Peyer's patch (tissue), 4 donors: Measurements from ENCODE around the gene CRELD2. TPM values are rescaled to one million over a fixed set of nuclear protein-coding genes. Genes with fewer than 3 reads are reported as not detected.
A peak's percentile ranks its signal among the peaks of the same experiment; 100 is the strongest.

Experiments used
- DNase-seq, 3 donors: peaks; one replicate each; pipeline ENCODE4 v3.0.0-alpha.2; 2017 to 2019
- H3K27ac ChIP-seq, 4 donors: fragments of 200-600 bp; sonication (generic); one replicate each; pipeline ENCODE4 v1.5.1; 2016 to 2019
- H3K27me3 ChIP-seq, 2 donors: fragments of 200-600 bp; sonication (generic); one replicate each; pipeline ENCODE4 v1.5.1; 2019
- H3K36me3 ChIP-seq, 3 donors: fragments of 200-600 bp; sonication (generic); one replicate each; pipeline ENCODE4 v1.5.1; 2016 to 2019
- H3K4me1 ChIP-seq, 4 donors: fragments of 200-600 bp; sonication (generic); one replicate each; pipeline ENCODE4 v1.5.1; 2016 to 2019
- H3K4me3 ChIP-seq, 4 donors: fragments of 200-600 bp; sonication (generic); 1 replicate in 3 of 4; 2 replicates in 1 of 4; pipeline ENCODE4 v1.5.1; 2016 to 2019; ENCODE audit warnings: mild to moderate bottlenecking in 1 of 4
- H3K9me3 ChIP-seq, 4 donors: fragments of 200-600 bp; sonication (generic); one replicate each; pipeline ENCODE4 v1.5.1; 2016 to 2019; ENCODE audit warnings: mild to moderate bottlenecking in 1 of 4
- CTCF ChIP-seq, 6 experiments: fragments of 450-650 bp in 4 of 6; fragments of 200-600 bp in 2 of 6; sonication (generic) in 1 of 6; IDR thresholded peaks; one replicate each; pipeline ENCODE4 v1.5.1; 2017 to 2019; ENCODE audit warnings: antibody characterized with exemption in 6 of 6, mild to moderate bottlenecking in 3 of 6, moderate library complexity in 1 of 6
- POLR2A ChIP-seq, 2 donors: fragments of 450-650 bp; IDR thresholded peaks; one replicate each; pipeline ENCODE4 v1.5.1; 2017; ENCODE audit warnings: antibody characterized with exemption in 2 of 2, mild to moderate bottlenecking in 2 of 2, moderate library complexity in 2 of 2
- total RNA-seq, 4 donors: library from RNA; depleted of rRNA; stranded (reverse); fragments of >200 nt; gene quantifications; one replicate each; pipeline ENCODE4 v1.1.0, GENCODE V29; 2016

Gene CRELD2
- total RNA-seq, 4 donors from 2014 or later, result 33.3 to 52.0 (median 41.1) TPM

- DNase-seq, result no peak
- H3K27me3 ChIP-seq, result no peaks in the 10 kb centered on the region
- H3K9me3 ChIP-seq, result no peaks in the 10 kb centered on the region
- H3K4me3 ChIP-seq, result peak overlapping the region in 2 of 4 donors; percentile 61 to 67
- no peaks in the 10 kb centered on the region for H3K36me3 ChIP-seq
- peaks cover 0 to 43% (median 14%) of the 10 kb centered on the region in 4 donors for H3K4me1 ChIP-seq
- H3K27ac ChIP-seq, result peak overlapping the region in 1 of 4 donors; percentile 99
- TF ChIP-seq CTCF (IDR thresholded peaks at IDR 0.05), result no peak
- no peak for TF ChIP-seq POLR2A (IDR thresholded peaks at IDR 0.05)
These were observed 28.3 kb downstream of the CRELD2 start for GRCh38 chr22:49946612-49947295.

GRCh38 chr22:49947296-49947622 is 28.8 kb downstream of the CRELD2 start:
- no peak for TF ChIP-seq POLR2A (IDR thresholded peaks at IDR 0.05)
- no peak for TF ChIP-seq CTCF (IDR thresholded peaks at IDR 0.05)
- no peak for DNase-seq
- peak overlapping the region in 2 of 4 donors; percentile 61 to 67 for H3K4me3 ChIP-seq
- peaks cover 0 to 49% (median 16%) of the 10 kb centered on the region in 4 donors for H3K4me1 ChIP-seq
- no peaks in the 10 kb centered on the region for H3K27me3 ChIP-seq
- H3K36me3 ChIP-seq, result no peaks in the 10 kb centered on the region
- peak overlapping the region in 3 of 4 donors; percentile 97 to 99 (median 98) for H3K27ac ChIP-seq
- no peaks in the 10 kb centered on the region for H3K9me3 ChIP-seq

GRCh38 chr22:49948116-49948957 is 29.9 kb downstream of the CRELD2 start:
- TF ChIP-seq CTCF (IDR thresholded peaks at IDR 0.05) (no peak), POLR2A (IDR thresholded peaks at IDR 0.05) (peak in 1 of 2 donors; percentile 69)
- H3K36me3 ChIP-seq, result no peaks in the 10 kb centered on the region
- peak overlapping the region in 3 of 4 donors; percentile 97 to 99 (median 98) for H3K27ac ChIP-seq
- peak overlapping the region in 3 of 4 donors; percentile 24 to 67 (median 61) for H3K4me3 ChIP-seq
- DNase-seq, result peak in 1 of 3 donors; percentile 82
- no peaks in the 10 kb centered on the region for H3K27me3 ChIP-seq
- no peaks in the 10 kb centered on the region for H3K9me3 ChIP-seq
- peaks cover 0 to 56% (median 17%) of the 10 kb centered on the region in 4 donors for H3K4me1 ChIP-seq

- H3K4me1 ChIP-seq, result peaks cover 0 to 56% (median 17%) of the 10 kb centered on the region in 4 donors
- H3K9me3 ChIP-seq, result no peaks in the 10 kb centered on the region
- DNase-seq, result peak in 2 of 3 donors; percentile 92 to 95
- no peaks in the 10 kb centered on the region for H3K36me3 ChIP-seq
- peak overlapping the region; percentile 6 to 99 (median 98) for H3K27ac ChIP-seq
- TF ChIP-seq POLR2A (IDR thresholded peaks at IDR 0.05) (peak; percentile 98 to 99), CTCF (IDR thresholded peaks at IDR 0.05) (peak in 2 of 6 experiments; percentile 15 to 36)
- H3K4me3 ChIP-seq, result peak overlapping the region in 3 of 4 donors; percentile 24 to 67 (median 61)
- no peaks in the 10 kb centered on the region for H3K27me3 ChIP-seq
These were observed 30.8 kb downstream of the CRELD2 start for GRCh38 chr22:49948958-49949913.

- Histone ChIP-seq H3K9me3 (no peaks in the 10 kb centered on the region), H3K4me3 (no peak overlapping the region), H3K27ac (peak overlapping the region in 3 of 4 donors; percentile 97 to 99 (median 98)), H3K36me3 (no peaks in the 10 kb centered on the region), H3K4me1 (peaks cover 0 to 56% (median 17%) of the 10 kb centered on the region in 4 donors), H3K27me3 (no peaks in the 10 kb centered on the region)
- DNase-seq, result no peak
- no peak for TF ChIP-seq POLR2A (IDR thresholded peaks at IDR 0.05)
- no peak for TF ChIP-seq CTCF (IDR thresholded peaks at IDR 0.05)
These were observed 31.5 kb downstream of the CRELD2 start for GRCh38 chr22:49949914-49950292.
